ENCODE data around the gene DYDC2.
"Not testable (repeated sequence)": the region's sequence is repeated elsewhere in the genome, so short reads cannot be mapped to it uniquely, and the experiment has no call there.

DYDC2 gene

DNA sequence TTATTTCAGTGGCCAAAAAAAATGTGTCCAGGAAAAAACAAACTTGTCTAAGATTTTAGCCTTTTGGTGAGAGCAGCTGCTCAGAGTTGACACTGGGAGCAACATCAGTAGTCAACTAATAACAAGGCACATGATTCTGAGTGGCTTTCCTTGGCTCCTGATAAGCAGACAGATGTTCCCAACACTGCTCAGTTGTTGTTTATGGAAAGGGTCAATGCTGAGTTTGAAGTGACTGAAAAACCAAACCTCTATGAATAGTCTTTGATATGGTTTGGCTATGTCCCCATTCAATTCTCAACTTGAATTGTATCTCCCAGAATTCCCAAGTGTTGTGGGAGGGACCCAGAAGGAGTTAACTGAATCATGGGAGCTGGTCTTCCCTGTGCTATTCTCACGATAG is 12.3 kb upstream of the DYDC2 start:
- H3K27ac ChIP-seq: no peak overlapping the region
- TF ChIP-seq, protein P1, sequence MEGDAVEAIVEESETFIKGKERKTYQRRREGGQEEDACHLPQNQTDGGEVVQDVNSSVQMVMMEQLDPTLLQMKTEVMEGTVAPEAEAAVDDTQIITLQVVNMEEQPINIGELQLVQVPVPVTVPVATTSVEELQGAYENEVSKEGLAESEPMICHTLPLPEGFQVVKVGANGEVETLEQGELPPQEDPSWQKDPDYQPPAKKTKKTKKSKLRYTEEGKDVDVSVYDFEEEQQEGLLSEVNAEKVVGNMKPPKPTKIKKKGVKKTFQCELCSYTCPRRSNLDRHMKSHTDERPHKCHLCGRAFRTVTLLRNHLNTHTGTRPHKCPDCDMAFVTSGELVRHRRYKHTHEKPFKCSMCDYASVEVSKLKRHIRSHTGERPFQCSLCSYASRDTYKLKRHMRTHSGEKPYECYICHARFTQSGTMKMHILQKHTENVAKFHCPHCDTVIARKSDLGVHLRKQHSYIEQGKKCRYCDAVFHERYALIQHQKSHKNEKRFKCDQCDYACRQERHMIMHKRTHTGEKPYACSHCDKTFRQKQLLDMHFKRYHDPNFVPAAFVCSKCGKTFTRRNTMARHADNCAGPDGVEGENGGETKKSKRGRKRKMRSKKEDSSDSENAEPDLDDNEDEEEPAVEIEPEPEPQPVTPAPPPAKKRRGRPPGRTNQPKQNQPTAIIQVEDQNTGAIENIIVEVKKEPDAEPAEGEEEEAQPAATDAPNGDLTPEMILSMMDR (IDR thresholded peaks at IDR 0.05): no peak
- no peak for TF ChIP-seq ZFX (IDR thresholded peaks at IDR 0.05; ENCODE audit: borderline replicate concordance)

DNA sequence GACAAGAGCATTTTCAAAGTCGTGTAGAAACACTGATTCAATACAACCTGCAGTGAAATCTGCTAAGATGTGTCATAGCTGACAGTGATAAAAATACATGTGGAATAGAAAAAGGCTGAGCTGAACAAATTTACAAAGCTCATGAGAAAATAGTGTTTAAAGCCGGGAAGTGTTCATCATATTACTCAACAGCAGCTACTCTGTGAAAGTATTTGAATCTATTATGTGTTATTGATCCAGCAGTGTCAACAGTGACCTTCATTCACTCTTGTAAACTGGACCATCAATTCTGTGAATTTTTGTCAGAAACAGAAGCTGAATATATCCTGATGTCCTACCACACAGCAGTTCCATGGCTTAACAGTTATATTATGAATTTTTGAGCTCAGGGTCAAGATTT is 11.7 kb upstream of the DYDC2 start:
- TF ChIP-seq, protein P1 (IDR thresholded peaks at IDR 0.05): no peak
- TF ChIP-seq ZFX (IDR thresholded peaks at IDR 0.05; ENCODE audit: borderline replicate concordance): no peak
- no peak overlapping the region for H3K27ac ChIP-seq

DNA sequence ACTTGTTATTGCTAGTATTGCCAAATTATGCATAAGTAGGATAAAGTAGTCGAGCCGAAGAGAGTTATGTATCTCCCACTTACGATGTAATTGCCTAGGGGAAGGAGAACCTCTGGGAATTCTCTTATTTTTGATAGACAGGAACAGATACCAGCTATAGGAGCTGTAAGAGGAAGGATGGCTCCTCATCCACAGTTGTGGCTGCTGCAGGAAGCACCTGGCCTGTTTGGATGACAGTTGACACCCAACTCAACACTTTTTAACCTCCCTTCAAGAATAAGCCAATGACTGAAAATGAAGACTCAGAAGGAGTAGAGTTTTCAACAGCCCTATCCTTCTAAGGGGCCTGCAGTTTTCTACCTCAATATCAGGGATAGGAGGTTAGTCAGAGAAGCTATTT is 6.3 kb upstream of the DYDC2 start:
- TF ChIP-seq, protein P1 (IDR thresholded peaks at IDR 0.05): no peak
- no peak for TF ChIP-seq ZFX (IDR thresholded peaks at IDR 0.05; ENCODE audit: borderline replicate concordance)
- H3K27ac ChIP-seq: no peak overlapping the region

DNA sequence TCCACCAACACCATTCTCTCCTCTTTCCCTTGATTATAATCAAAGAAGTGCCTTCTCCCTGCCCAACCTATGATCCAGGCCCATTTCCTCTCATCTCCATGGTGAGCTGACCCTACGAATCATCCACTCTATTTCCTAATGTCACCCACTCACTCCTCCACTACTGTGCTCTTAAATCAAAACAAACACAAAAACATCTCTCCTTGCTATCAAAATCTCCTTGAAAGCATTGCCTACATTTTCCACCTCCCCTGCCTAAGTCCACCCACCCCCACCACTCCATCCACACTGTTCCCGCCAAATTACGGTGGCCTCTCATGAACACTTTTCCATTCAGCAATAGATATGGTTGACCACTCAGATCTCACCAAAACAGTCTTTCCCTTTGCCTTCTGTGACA is 5.4 kb upstream of the DYDC2 start:
- no peak for TF ChIP-seq ZFX (IDR thresholded peaks at IDR 0.05; ENCODE audit: borderline replicate concordance)
- TF ChIP-seq, protein P1 (IDR thresholded peaks at IDR 0.05): no peak
- no peak overlapping the region for H3K27ac ChIP-seq

DNA sequence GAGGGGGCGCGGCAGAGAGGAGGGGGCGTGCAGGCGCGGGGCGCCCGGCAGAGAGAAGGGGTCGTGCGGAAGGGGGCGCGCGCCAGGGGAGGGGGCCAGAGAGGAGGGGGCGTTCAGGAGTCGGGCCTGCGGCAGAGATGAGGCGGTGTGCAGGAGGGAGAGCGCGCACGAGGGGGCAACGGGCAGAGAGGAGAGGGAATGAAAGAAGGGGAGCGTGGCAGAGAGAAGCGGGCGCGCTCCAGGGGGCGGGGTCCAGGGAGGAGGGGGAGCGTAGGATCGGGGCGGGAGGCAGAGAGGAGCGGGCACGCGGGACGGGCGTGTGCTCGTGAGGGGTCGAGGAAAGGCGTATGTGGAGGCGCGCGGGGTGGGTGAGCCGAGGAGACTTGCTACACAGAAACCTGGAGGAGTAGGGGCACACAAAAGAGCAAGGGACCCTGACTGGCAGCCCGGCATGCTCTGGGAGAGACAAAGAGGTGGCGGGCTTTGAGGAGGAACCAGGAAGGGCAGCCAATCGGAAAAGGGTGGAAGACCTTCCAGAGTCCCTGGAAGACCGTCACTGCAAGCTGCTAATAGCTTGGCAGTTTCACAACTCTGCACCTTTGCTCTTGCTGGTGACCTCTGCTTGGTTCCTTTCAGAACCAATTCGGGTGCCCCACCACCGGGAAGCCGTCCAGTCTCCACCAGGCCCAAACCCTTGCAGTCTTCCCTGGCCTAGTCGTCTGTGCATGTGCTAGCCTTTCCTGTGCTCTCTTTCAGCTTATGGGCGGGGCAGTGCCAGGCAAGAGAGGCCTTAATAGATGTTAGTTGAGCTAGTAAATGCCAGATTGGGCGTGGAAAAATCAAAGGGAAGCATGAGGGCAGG is 639 bp downstream of the DYDC2 start:
- H3K27ac ChIP-seq: no peak overlapping the region
- TF ChIP-seq, protein P1 (IDR thresholded peaks at IDR 0.05): no peak
- TF ChIP-seq ZFX (IDR thresholded peaks at IDR 0.05; ENCODE audit: borderline replicate concordance): no peak

DNA sequence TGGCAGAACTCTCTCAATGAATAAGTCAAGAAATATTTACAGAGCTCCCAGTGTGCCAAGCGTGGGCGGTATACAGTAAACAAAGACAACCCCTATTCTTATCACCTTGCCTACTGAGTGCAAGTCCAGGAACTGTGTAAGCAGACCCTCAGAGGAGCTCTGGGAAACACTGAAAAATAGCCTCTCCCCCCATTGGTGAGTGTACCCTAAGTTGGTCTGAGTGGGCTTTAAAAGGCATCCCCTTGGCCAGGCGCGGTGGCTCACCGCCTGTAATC is 1.2 kb downstream of the DYDC2 start:
- H3K27ac ChIP-seq: no peak overlapping the region
- no peak for TF ChIP-seq ZFX (IDR thresholded peaks at IDR 0.05; ENCODE audit: borderline replicate concordance)
- TF ChIP-seq, protein P1 (IDR thresholded peaks at IDR 0.05): no peak

DNA sequence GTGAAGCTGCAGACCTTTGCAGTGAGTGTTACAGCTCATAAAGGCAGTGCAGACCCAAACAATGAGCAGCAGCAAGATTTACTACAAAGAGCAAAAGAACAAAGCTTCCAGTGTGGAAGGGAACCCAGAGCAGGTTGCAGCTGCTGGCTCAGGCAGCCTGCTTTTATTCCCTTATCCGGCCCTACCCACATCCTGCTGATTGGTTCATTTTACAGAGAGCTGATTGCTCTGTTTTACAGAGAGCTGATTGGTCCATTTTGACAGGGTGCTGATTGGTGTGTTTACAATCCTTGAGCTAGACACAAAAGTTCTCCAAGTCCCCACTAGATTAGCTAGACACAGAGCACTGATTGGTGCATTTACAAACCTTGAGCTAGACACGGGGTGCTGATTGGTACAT is 2.3 kb downstream of the DYDC2 start:
- not testable (repeated sequence) for H3K27ac ChIP-seq

DNA sequence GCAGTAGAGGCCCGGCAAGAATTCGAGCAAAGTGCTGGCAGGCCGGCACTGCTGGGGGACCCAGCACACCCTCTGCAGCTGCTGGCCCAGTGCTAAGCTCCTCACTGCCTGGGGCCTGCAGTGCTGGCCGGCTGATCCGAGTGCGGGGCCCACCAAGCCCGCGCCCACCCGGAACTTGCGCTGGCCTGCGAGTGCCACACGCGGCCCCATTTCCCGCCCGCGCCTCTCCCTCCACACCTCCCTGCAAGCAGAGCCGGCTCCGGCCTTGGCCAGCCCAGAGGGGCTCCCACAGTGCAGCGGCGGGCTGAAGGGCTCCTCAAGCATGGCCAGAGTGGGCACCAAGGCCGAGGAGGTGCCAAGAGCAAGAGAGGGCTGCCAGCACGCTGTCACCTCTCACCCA is 3.1 kb downstream of the DYDC2 start:
- TF ChIP-seq, protein P1 (IDR thresholded peaks at IDR 0.05): no peak
- TF ChIP-seq ZFX (IDR thresholded peaks at IDR 0.05; ENCODE audit: borderline replicate concordance): no peak
- no peak overlapping the region for H3K27ac ChIP-seq

All from 22Rv1 (cell line).